GM12891 (cell line): ENCODE results near the gene PARD6B.

ENCODE experiments used
- PAX5 ChIP-seq: IDR thresholded peaks from 2 replicates; pipeline ENCODE4 v1.6.1; 2011; ENCODE audit warnings: low read length, moderate library complexity, mild to moderate bottlenecking; ENCODE audit not compliant: insufficient read depth, severe bottlenecking
- POLR2A ChIP-seq: IDR thresholded peaks from 2 replicates; pipeline ENCODE4 v1.6.1; 2011; ENCODE audit warnings: low read depth, low read length, control low read depth
- POLR2AphosphoS5 ChIP-seq: IDR thresholded peaks from 2 replicates; pipeline ENCODE4 v1.6.1; 2011; ENCODE audit warnings: low read depth, low read length, control low read depth
- TAF1 ChIP-seq: IDR thresholded peaks from 2 replicates; pipeline ENCODE4 v1.6.1; 2011; ENCODE audit warnings: low read depth, low read length, control low read depth

GRCh38 chr20:50737352-50737751 is 6.0 kb downstream of the PARD6B start:
- TF ChIP-seq POLR2A (no peak), TAF1 (no peak), POLR2AphosphoS5 (no peak), PAX5 (no peak)
